SK-N-SH (cell line): Measurements from ENCODE around the gene TTLL12. TPM values are rescaled to one million over a fixed set of nuclear protein-coding genes. Genes with fewer than 3 reads are reported as not detected.

Experiments used
- CTCF ChIA-PET: fragments of 300-600, 350-600 bp; formaldehyde crosslinking; extraction: SDS; loops from one replicate; lab custom pipeline; 2021; lab: Yijun Ruan, JAX
- POLR2A ChIA-PET: fragments of 350-600 bp; sonication (Branson Sonifier 250); formaldehyde crosslinking; extraction: SDS; loops from one replicate; lab custom pipeline; 2020; ENCODE audit warnings: antibody characterized with exemption, inconsistent platforms; lab: Yijun Ruan, JAX
- DNase-seq: peaks from one replicate; pipeline ENCODE4 v3.0.0; 2012
- H2AFZ ChIP-seq: fragments of 200-600 bp; sonication (generic); 2 replicates; pipeline ENCODE4 v1.8.1; 2016; ENCODE audit warnings: antibody characterized with exemption, mild to moderate bottlenecking, low read depth
- H3F3A ChIP-seq: fragments of 200-600 bp; sonication (generic); replicated peaks from 2 replicates; pipeline ENCODE3; 2016; ENCODE audit warnings: antibody characterized with exemption, mild to moderate bottlenecking; ENCODE audit not compliant: insufficient read depth
- H3K27ac ChIP-seq, 2 experiments: fragments of 200-500 bp in 1 of 2; fragments of 200-600 bp in 1 of 2; sonication (Bioruptor generic) in 1 of 2; sonication (generic), shearing (Covaris generic) in 1 of 2; 2 replicates each; pipeline versions ENCODE4 v1.5.1 to v1.6.1; 2014 to 2016; ENCODE audit warnings: low read depth in 2 of 2, inconsistent platforms in 1 of 2, low read length in 1 of 2, mild to moderate bottlenecking in 1 of 2, mixed read lengths in 1 of 2
- H3K27me3 ChIP-seq: fragments of 200-600 bp; sonication (generic), shearing (Covaris generic); 2 replicates; pipeline ENCODE4 v1.6.1; 2016; ENCODE audit warnings: mixed run types; ENCODE audit not compliant: insufficient read depth
- H3K36me3 ChIP-seq, 2 experiments: fragments of 200-500 bp in 1 of 2; fragments of 200-600 bp in 1 of 2; sonication (Bioruptor generic) in 1 of 2; sonication (generic) in 1 of 2; replicated peaks in 1 of 2; 2 replicates each; pipeline versions ENCODE3 to v1.5.1; 2014 to 2016; ENCODE audit warnings: low read length in 1 of 2, mild to moderate bottlenecking in 1 of 2; ENCODE audit not compliant: insufficient read depth in 2 of 2, control insufficient read depth in 1 of 2
- H3K4me1 ChIP-seq, 2 experiments: fragments of 200-500 bp in 1 of 2; fragments of 200-600 bp in 1 of 2; sonication (Bioruptor generic) in 1 of 2; sonication (generic), shearing (Covaris generic) in 1 of 2; 2 replicates each; pipeline versions ENCODE4 v1.5.1 to v1.6.1; 2014 to 2016; ENCODE audit warnings: low read depth in 1 of 2, low read length in 1 of 2, mixed run types in 1 of 2; ENCODE audit not compliant: insufficient read depth in 2 of 2, control insufficient read depth in 1 of 2
- H3K4me2 ChIP-seq: fragments of 200-600 bp; sonication (generic), shearing (Covaris generic); 2 replicates; pipeline ENCODE4 v1.6.1; 2017; ENCODE audit warnings: mixed run types
- H3K4me3 ChIP-seq, 2 experiments: fragments of 200-500 bp in 1 of 2; fragments of 200-600 bp in 1 of 2; sonication (Bioruptor generic) in 1 of 2; sonication (generic), shearing (Covaris generic) in 1 of 2; 2 replicates each; pipeline versions ENCODE4 v1.5.1 to v1.8.1; 2014 to 2016; ENCODE audit warnings: low read depth in 2 of 2, inconsistent platforms in 1 of 2, low read length in 1 of 2, mild to moderate bottlenecking in 1 of 2, mixed read lengths in 1 of 2, moderate library complexity in 1 of 2
- H3K79me2 ChIP-seq: fragments of 200-600 bp; sonication (generic); 2 replicates; pipeline ENCODE4 v1.8.1; 2017; ENCODE audit warnings: mild to moderate bottlenecking; ENCODE audit not compliant: insufficient read depth
- H3K9ac ChIP-seq: fragments of 200-600 bp; sonication (generic); 2 replicates; pipeline ENCODE4 v1.6.1; 2017; ENCODE audit warnings: mixed run types
- H3K9me2 ChIP-seq: fragments of 200-600 bp; sonication (generic); 2 replicates; pipeline ENCODE4 v1.6.1; 2017; ENCODE audit warnings: mixed run types
- H3K9me3 ChIP-seq: fragments of 200-600 bp; sonication (generic); 2 replicates; pipeline ENCODE4 v1.6.1; 2017; ENCODE audit warnings: mixed run types, mild to moderate bottlenecking, moderate library complexity
- H4K20me1 ChIP-seq: fragments of 200-600 bp; sonication (generic); 2 replicates; pipeline ENCODE4 v1.6.1; 2017; ENCODE audit warnings: mild to moderate bottlenecking, mixed run types; ENCODE audit not compliant: insufficient read depth
- CHD2 ChIP-seq: fragments of 150-350 bp; IDR thresholded peaks from 2 replicates; pipeline ENCODE4 v1.6.1; 2018; ENCODE audit warnings: low read length; ENCODE audit not compliant: partially characterized antibody
- ELF1 ChIP-seq: IDR thresholded peaks from 2 replicates; pipeline ENCODE4 v1.4.0; 2012
- GABPA ChIP-seq: IDR thresholded peaks from 2 replicates; pipeline ENCODE4 v1.4.0; 2012; ENCODE audit warnings: low read depth, mild to moderate bottlenecking
- GATA2 ChIP-seq: sonication (generic); formaldehyde crosslinking; IDR thresholded peaks from 2 replicates; pipeline ENCODE4 v1.5.0; 2020; ENCODE audit warnings: mild to moderate bottlenecking, missing genetic modification reagents
- JUND ChIP-seq: IDR thresholded peaks from 2 replicates; pipeline ENCODE4 v1.4.0; 2012
- MEF2A ChIP-seq: IDR thresholded peaks from 2 replicates; pipeline ENCODE4 v1.4.0; 2012; ENCODE audit warnings: low read depth, borderline replicate concordance
- POLR2AphosphoS5 ChIP-seq: IDR thresholded peaks from 2 replicates; pipeline ENCODE4 v1.6.1; 2012; ENCODE audit warnings: low read depth, low read length
- RCOR1 ChIP-seq: fragments of 150-350 bp; IDR thresholded peaks from 2 replicates; pipeline ENCODE4 v1.6.1; 2017; ENCODE audit warnings: antibody characterized with exemption, low read length
- RXRA ChIP-seq: IDR thresholded peaks from 2 replicates; pipeline ENCODE4 v1.4.0; 2012; ENCODE audit warnings: low read depth, mild to moderate bottlenecking, borderline replicate concordance
- SIN3A ChIP-seq: IDR thresholded peaks from 2 replicates; pipeline ENCODE4 v1.6.1; 2012; ENCODE audit warnings: low read depth, mild to moderate bottlenecking, low read length, moderate library complexity, borderline replicate concordance
- SMC3 ChIP-seq: IDR thresholded peaks from 2 replicates; pipeline ENCODE4 v1.6.1; 2012; ENCODE audit warnings: low read depth, low read length, improper control_type of control experiment
- TAF1 ChIP-seq: IDR thresholded peaks from 2 replicates; pipeline ENCODE4 v1.6.1; 2012; ENCODE audit warnings: low read depth, mild to moderate bottlenecking, low read length, moderate library complexity, borderline replicate concordance
- WGBS: methylation state at CpG from one replicate; pipeline ENCODE4 v1.1.6; 2017; ENCODE audit warnings: low lambda C conversion rate; 5-methylcytosine and 5-hydroxymethylcytosine counted together
- polyA plus RNA-seq, 3 experiments: library from polyadenylated mRNA; depleted of rRNA; stranded (reverse); fragments of >200 nt; gene quantifications; 2 replicates each; pipeline ENCODE4 v1.2.3, GENCODE V29; 2012
- TF ChIP-seq, protein P1 (sequence below): fragments of 150-350 bp; IDR thresholded peaks from 2 replicates; pipeline ENCODE4 v1.6.1; 2017; ENCODE audit warnings: antibody characterized with exemption, low read length, low read depth, borderline replicate concordance
- TF ChIP-seq, protein P2 (sequence below): IDR thresholded peaks from 2 replicates; pipeline ENCODE4 v1.4.0; 2012; ENCODE audit warnings: low read depth
- TF ChIP-seq, protein P3 (sequence below): IDR thresholded peaks from 2 replicates; pipeline ENCODE4 v1.4.0; 2012; ENCODE audit warnings: low read depth, borderline replicate concordance
- TF ChIP-seq, protein P4 (sequence below): fragments of 150-350 bp; IDR thresholded peaks from 2 replicates; pipeline ENCODE4 v1.6.1; 2016; ENCODE audit warnings: mild to moderate bottlenecking, low read depth, low read length

The TTLL12 gene
- polyA plus RNA-seq, 1 of the 3 experiments (the other 2 are of a cell fraction): 11.5 TPM

DNA sequence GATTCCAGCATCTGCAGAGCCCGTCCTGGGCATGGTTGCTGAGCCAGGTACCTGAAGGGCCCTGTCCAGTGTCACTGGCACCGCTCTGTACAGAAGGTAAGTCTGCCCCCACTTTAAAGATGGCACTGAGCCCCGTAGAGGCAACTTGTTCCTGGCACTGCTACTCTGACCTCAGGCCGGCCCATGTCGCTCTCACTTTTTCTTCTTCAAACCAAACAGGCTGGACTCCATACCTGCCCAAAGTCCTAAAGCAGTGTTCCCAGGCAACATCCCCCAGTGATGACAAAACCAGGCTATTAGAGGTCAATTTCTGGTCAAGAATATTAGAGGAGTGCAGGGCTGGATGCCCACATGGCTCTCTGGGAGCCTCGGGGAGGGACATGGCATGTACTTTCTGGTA, 46.6 kb upstream of the TTLL12 start:
- no peak overlapping the region for H3K9ac ChIP-seq
- ChIA-PET POLR2A (no interaction called here), CTCF (interaction anchor here (1.3 to 5.8 kb wide), 5 partner anchors 32 to 152 kb away, joined by 4 to 69 read pairs (median 34); no protein-coding TSS in a partner anchor)
- no peaks in the 10 kb centered on the region for H3F3A ChIP-seq
- no peak for DNase-seq
- no peak overlapping the region for H2AFZ ChIP-seq
- H3K4me3 ChIP-seq: no peak overlapping the region
- H3K79me2 ChIP-seq: no peaks in the 10 kb centered on the region
- no peaks in the 10 kb centered on the region for H3K36me3 ChIP-seq
- no peak overlapping the region for H3K4me2 ChIP-seq
- H3K9me3 ChIP-seq: no peaks in the 10 kb centered on the region
- no peaks in the 10 kb centered on the region for H3K9me2 ChIP-seq
- H3K4me1 ChIP-seq: peaks cover 0 to 60% of the 10 kb centered on the region in 2 experiments; a peak in 1 of 4 replicates
- TF ChIP-seq JUND: no peak
- TF ChIP-seq, protein P1, sequence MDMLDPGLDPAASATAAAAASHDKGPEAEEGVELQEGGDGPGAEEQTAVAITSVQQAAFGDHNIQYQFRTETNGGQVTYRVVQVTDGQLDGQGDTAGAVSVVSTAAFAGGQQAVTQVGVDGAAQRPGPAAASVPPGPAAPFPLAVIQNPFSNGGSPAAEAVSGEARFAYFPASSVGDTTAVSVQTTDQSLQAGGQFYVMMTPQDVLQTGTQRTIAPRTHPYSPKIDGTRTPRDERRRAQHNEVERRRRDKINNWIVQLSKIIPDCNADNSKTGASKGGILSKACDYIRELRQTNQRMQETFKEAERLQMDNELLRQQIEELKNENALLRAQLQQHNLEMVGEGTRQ: no peak
- no peak for TF ChIP-seq RCOR1
- TF ChIP-seq MEF2A: no peak
- no peak for TF ChIP-seq SMC3
- TF ChIP-seq, protein P2, sequence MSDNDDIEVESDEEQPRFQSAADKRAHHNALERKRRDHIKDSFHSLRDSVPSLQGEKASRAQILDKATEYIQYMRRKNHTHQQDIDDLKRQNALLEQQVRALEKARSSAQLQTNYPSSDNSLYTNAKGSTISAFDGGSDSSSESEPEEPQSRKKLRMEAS: no peak
- TF ChIP-seq GABPA: no peak
- TF ChIP-seq, protein P3, sequence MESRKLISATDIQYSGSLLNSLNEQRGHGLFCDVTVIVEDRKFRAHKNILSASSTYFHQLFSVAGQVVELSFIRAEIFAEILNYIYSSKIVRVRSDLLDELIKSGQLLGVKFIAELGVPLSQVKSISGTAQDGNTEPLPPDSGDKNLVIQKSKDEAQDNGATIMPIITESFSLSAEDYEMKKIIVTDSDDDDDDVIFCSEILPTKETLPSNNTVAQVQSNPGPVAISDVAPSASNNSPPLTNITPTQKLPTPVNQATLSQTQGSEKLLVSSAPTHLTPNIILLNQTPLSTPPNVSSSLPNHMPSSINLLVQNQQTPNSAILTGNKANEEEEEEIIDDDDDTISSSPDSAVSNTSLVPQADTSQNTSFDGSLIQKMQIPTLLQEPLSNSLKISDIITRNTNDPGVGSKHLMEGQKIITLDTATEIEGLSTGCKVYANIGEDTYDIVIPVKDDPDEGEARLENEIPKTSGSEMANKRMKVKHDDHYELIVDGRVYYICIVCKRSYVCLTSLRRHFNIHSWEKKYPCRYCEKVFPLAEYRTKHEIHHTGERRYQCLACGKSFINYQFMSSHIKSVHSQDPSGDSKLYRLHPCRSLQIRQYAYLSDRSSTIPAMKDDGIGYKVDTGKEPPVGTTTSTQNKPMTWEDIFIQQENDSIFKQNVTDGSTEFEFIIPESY: no peak
- no peak for TF ChIP-seq ELF1
- no peak for TF ChIP-seq SIN3A
- TF ChIP-seq GATA2: no peak
- TF ChIP-seq POLR2AphosphoS5: no peak
- 75% methylated on average over 3 of the region's 6 CpGs for WGBS
- peak overlapping the region in 1 of 2 experiments; percentile 28; a peak in 1 of 4 replicates for H3K27ac ChIP-seq
- no peaks in the 10 kb centered on the region for H3K27me3 ChIP-seq
- no peaks in the 10 kb centered on the region for H4K20me1 ChIP-seq

DNA sequence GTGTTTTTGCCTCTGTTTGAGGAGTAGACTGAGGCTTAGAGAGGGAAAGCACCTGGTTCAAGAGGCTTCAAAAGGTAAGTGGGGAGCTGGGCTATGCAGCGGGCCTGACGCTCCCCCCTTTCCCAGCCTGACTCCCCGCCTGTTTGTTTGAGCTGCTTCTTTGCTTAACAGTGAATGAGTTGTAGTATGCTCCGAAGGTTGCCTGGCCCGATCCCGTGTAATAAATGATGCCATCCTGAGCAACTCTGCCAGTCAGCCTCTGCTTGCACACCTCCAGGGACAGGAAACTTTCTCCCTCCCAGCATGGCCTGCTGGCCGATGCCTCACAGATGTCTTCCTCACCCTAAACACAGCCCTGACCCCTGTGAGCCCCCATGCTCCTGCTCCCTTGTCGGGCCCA, 45.5 kb upstream of the TTLL12 start:
- WGBS: 85% methylated on average over 2 of the region's 8 CpGs
- Histone ChIP-seq H3K4me3 (no peak overlapping the region), H3K27me3 (no peaks in the 10 kb centered on the region), H3K36me3 (no peaks in the 10 kb centered on the region), H4K20me1 (no peaks in the 10 kb centered on the region)
- TF ChIP-seq TAF1 (no peak), RXRA (no peak), CHD2 (no peak), SMC3 (no peak)
- TF ChIP-seq, protein P2: no peak
- TF ChIP-seq, protein P4, sequence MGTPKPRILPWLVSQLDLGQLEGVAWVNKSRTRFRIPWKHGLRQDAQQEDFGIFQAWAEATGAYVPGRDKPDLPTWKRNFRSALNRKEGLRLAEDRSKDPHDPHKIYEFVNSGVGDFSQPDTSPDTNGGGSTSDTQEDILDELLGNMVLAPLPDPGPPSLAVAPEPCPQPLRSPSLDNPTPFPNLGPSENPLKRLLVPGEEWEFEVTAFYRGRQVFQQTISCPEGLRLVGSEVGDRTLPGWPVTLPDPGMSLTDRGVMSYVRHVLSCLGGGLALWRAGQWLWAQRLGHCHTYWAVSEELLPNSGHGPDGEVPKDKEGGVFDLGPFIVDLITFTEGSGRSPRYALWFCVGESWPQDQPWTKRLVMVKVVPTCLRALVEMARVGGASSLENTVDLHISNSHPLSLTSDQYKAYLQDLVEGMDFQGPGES: no peak
- TF ChIP-seq, all 33 proteins: peak for 0
- no peak overlapping the region for H3K4me2 ChIP-seq
- H3K9ac ChIP-seq: no peak overlapping the region
- CTCF ChIA-PET: interaction anchor here (0.7 to 5.8 kb wide), 13 partner anchors 13 to 549 kb away, joined by 3 to 69 read pairs (median 5); no protein-coding TSS in a partner anchor
- POLR2A ChIA-PET: no interaction called here
- peak overlapping the region in 1 of 2 experiments; percentile 16; a peak in 1 of 4 replicates for H3K27ac ChIP-seq
- no peak for DNase-seq
- no peaks in the 10 kb centered on the region for H3K79me2 ChIP-seq
- peaks cover 0 to 49% of the 10 kb centered on the region in 2 experiments; a peak in 1 of 4 replicates for H3K4me1 ChIP-seq
- H3K9me2 ChIP-seq: no peaks in the 10 kb centered on the region
- no peaks in the 10 kb centered on the region for H3K9me3 ChIP-seq
- no peak overlapping the region for H2AFZ ChIP-seq
- H3F3A ChIP-seq: no peaks in the 10 kb centered on the region
